Transverse colon (tissue), 4 donors: ENCODE measurements around the gene RDM1. TPM values are rescaled to one million over a fixed set of nuclear protein-coding genes. Genes with fewer than 3 reads are reported as not detected.

Source experiments
- DNase-seq: peaks from one replicate; pipeline ENCODE4 v3.0.0-alpha.2; 2019
- H3K27ac ChIP-seq, 4 donors: fragments of 200-600 bp; sonication (generic); 2 replicates each; pipeline ENCODE4 v1.5.1; 2016 to 2018; ENCODE audit warnings: inconsistent platforms in 4 of 4
- H3K27me3 ChIP-seq: fragments of 200-600 bp; sonication (generic); 2 replicates; pipeline ENCODE4 v1.5.1; 2017; ENCODE audit warnings: inconsistent platforms
- H3K36me3 ChIP-seq, 4 donors: fragments of 200-600 bp; sonication (generic); 2 replicates each; pipeline ENCODE4 v1.5.1; 2017 to 2019; ENCODE audit warnings: inconsistent platforms in 4 of 4
- H3K4me1 ChIP-seq, 4 donors: fragments of 200-600 bp; sonication (generic); 2 replicates each; pipeline ENCODE4 v1.5.1; 2017 to 2020; ENCODE audit warnings: inconsistent platforms in 4 of 4
- H3K4me3 ChIP-seq, 4 donors: fragments of 200-600 bp; sonication (generic); 1 replicate in 1 of 4; 2 replicates in 3 of 4; pipeline versions ENCODE4 v1.5.1 to v1.6.1; 2017 to 2019; ENCODE audit warnings: inconsistent platforms in 4 of 4
- H3K9me3 ChIP-seq, 2 donors: fragments of 200-600 bp; sonication (generic); 2 replicates each; pipeline ENCODE4 v1.5.1; 2017 to 2019; ENCODE audit warnings: inconsistent platforms in 2 of 2
- EP300 ChIP-seq: sonication (generic); formaldehyde crosslinking; IDR thresholded peaks from one replicate; pipeline ENCODE4 v1.6.1; 2017; ENCODE audit warnings: antibody characterized with exemption, low read depth
- POLR2A ChIP-seq: fragments of 450-650 bp; IDR thresholded peaks from one replicate; pipeline ENCODE4 v1.6.1; 2016; ENCODE audit warnings: antibody characterized with exemption, mild to moderate bottlenecking, moderate library complexity
- POLR2AphosphoS5 ChIP-seq, 3 donors: sonication (generic); formaldehyde crosslinking; IDR thresholded peaks; one replicate each; pipeline ENCODE4 v1.6.1; 2016; ENCODE audit warnings: antibody characterized with exemption in 3 of 3
- WGBS, 2 donors: methylation state at CpG; one replicate each; pipeline ENCODE4 v1.1.5; 2018; ENCODE audit warnings: low coverage in 1 of 2; 5-methylcytosine and 5-hydroxymethylcytosine counted together
- in situ Hi-C, 4 donors: fragments of 200-750 bp; cut with MboI; loops; one replicate each; pipeline versions ENCODE4 v1.15.0 to v1.15.1; 2017; ENCODE audit warnings: low sequenced_read_pairs in 3 of 4, low pct_ligation_motif_present in 1 of 4, low pct_unique_long_range_greater_than_20kb in 1 of 4
- intact Hi-C: fragments of 100-400 bp; cut with DNase I; formaldehyde crosslinking; loops from one replicate; pipeline ENCODE4 v1.15.1; 2023; ENCODE audit warnings: low total_unique reads
- total RNA-seq, 4 donors: library from RNA; depleted of rRNA; stranded (reverse); fragments of >200 nt; gene quantifications; one replicate each; pipeline ENCODE4 v1.1.0, GENCODE V29; 2016
- TF ChIP-seq, protein P1 (sequence below), 5 experiments: fragments of 200-600 bp in 3 of 5; fragments of 450-650 bp in 2 of 5; sonication (generic) in 3 of 5; IDR thresholded peaks; 1 replicate in 2 of 5; 2 replicates in 3 of 5; pipeline ENCODE4 v1.5.1; 2016 to 2017; ENCODE audit warnings: antibody characterized with exemption in 5 of 5, inconsistent platforms in 3 of 5, mild to moderate bottlenecking in 2 of 5, moderate library complexity in 1 of 5

Gene RDM1
- total RNA-seq, 4 donors from 2014 or later, result 39.2 TPM; not detected in 3

DNA sequence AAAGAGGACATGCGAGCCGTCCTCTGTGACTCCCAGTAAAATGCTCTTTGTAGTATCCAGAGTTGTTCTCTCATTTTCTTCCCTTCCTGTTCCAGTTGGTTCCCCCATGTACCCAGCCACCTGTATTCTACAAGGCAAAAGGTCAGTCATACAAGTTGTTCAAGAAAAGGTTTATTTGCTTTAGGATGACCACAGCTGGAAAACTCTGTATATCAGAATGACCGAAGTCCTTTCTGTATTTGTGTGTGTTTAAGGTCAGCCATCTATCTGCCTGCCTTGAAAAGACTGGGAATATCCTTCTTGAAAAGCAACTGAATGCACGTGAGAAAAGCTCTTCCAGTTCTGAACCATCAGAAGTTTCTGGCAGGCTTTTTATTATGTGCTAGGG lies 42.4 kb upstream of the RDM1 start:
- no peak for DNase-seq
- Histone ChIP-seq H3K36me3 (no peaks in the 10 kb centered on the region), H3K4me3 (no peak overlapping the region), H3K9me3 (no peaks in the 10 kb centered on the region), H3K4me1 (peaks cover 2 to 26% (median 18%) of the 10 kb centered on the region in 4 donors), H3K27me3 (no peaks in the 10 kb centered on the region), H3K27ac (peak overlapping the region in 3 of 4 donors; percentile 1 to 47 (median 29))
- WGBS, 2 donors, result 28 to 76% methylated on average over 2 to 4 of the region's 4 CpGs
- in situ Hi-C loops (loop anchor here in 3 of 4 donors (5.0 to 25.0 kb wide), 3 partner anchors 169 to 514 kb away; partner anchors contain the start of gene ZNHIT3 (in 2 of the 3)), intact Hi-C loops (loop anchor here (5.0 kb wide), 1 partner anchor 509 kb away; no protein-coding TSS in a partner anchor)
- TF ChIP-seq POLR2A, result no peak
- TF ChIP-seq, protein P1, sequence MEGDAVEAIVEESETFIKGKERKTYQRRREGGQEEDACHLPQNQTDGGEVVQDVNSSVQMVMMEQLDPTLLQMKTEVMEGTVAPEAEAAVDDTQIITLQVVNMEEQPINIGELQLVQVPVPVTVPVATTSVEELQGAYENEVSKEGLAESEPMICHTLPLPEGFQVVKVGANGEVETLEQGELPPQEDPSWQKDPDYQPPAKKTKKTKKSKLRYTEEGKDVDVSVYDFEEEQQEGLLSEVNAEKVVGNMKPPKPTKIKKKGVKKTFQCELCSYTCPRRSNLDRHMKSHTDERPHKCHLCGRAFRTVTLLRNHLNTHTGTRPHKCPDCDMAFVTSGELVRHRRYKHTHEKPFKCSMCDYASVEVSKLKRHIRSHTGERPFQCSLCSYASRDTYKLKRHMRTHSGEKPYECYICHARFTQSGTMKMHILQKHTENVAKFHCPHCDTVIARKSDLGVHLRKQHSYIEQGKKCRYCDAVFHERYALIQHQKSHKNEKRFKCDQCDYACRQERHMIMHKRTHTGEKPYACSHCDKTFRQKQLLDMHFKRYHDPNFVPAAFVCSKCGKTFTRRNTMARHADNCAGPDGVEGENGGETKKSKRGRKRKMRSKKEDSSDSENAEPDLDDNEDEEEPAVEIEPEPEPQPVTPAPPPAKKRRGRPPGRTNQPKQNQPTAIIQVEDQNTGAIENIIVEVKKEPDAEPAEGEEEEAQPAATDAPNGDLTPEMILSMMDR (IDR thresholded peaks at IDR 0.05), result no peak

DNA sequence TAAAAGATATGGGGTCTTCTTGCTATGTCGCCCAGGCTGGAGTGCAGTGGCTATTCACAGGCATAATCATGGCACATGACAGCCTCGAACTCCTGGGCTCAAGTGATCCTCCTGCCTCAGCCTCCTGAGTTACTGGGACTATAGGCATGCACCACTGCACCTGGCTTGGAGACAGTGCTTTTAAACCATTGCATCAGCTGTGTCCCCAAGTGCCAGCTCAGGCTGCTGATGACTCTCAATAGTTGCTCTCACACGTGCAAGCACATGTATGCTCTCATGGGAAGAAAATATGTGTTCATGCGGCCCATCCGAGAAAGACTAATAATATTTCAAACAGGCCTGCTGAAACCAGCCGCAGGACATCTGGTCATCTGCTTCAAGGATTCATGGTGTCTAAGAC lies 42.0 kb upstream of the RDM1 start:
- in situ Hi-C loops, result loop anchor here in 3 of 4 donors (5.0 to 25.0 kb wide), 3 partner anchors 170 to 515 kb away; partner anchors contain the start of gene ZNHIT3 (in 2 of the 3)
- 61% methylated on average over 6 of the region's 6 CpGs; no CpG with 5 or more reads in 1 of the 2 donors for WGBS, 2 donors

DNA sequence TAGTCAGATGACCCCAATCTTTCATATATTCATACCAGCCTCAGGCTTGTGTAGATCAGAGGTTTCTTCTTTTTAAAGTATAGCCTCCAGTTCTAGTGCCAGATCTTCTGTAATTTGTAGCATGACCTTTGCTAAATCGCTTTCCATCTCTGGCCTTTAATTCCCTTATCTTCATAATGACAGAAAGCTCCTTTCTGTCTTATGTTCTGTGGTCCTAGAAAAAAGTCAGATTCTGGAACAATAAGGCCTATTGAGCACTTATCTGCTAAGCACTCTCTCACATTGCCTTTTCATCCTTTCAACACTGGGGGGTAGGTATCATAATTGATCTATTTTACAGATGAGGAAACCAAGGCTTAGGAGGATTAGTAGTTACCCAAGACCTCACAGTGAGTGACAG lies 41.5 kb upstream of the RDM1 start:
- no peak overlapping the region for H3K27ac ChIP-seq
- H3K36me3 ChIP-seq, result no peaks in the 10 kb centered on the region
- WGBS, 2 donors, result 88% methylated on average over 1 of the region's 1 CpG; no CpG with 5 or more reads in 1 of the 2 donors
- TF ChIP-seq, protein P1 (IDR thresholded peaks at IDR 0.05), result no peak
- TF ChIP-seq POLR2A (no peak), EP300 (no peak), POLR2AphosphoS5 (IDR thresholded peaks at IDR 0.05) (no peak)
- no peak overlapping the region for H3K4me3 ChIP-seq
- intact Hi-C loops (loop anchor here (5.0 kb wide), 1 partner anchor 510 kb away; no protein-coding TSS in a partner anchor), in situ Hi-C loops (loop anchor here in 3 of 4 donors (5.0 to 25.0 kb wide), 3 partner anchors 170 to 515 kb away; partner anchors contain the start of gene ZNHIT3 (in 2 of the 3))
- DNase-seq, result no peak
- no peaks in the 10 kb centered on the region for H3K27me3 ChIP-seq
- H3K9me3 ChIP-seq, result no peaks in the 10 kb centered on the region
- H3K4me1 ChIP-seq, result peaks cover 2 to 26% (median 18%) of the 10 kb centered on the region in 4 donors

More for the DNA sequence above, 42.0 kb upstream of the RDM1 start:
- Histone ChIP-seq H3K27ac (peak overlapping the region in 1 of 4 donors; percentile 29), H3K4me1 (peaks cover 2 to 26% (median 18%) of the 10 kb centered on the region in 4 donors), H3K27me3 (no peaks in the 10 kb centered on the region), H3K4me3 (no peak overlapping the region), H3K36me3 (no peaks in the 10 kb centered on the region), H3K9me3 (no peaks in the 10 kb centered on the region)
- DNase-seq, result no peak
- intact Hi-C loops, result loop anchor here (5.0 kb wide), 1 partner anchor 510 kb away; no protein-coding TSS in a partner anchor
- TF ChIP-seq POLR2A, result no peak
- TF ChIP-seq, protein P1 (IDR thresholded peaks at IDR 0.05), result no peak
- no peak for TF ChIP-seq POLR2AphosphoS5 (IDR thresholded peaks at IDR 0.05)
- TF ChIP-seq EP300, result no peak

DNA sequence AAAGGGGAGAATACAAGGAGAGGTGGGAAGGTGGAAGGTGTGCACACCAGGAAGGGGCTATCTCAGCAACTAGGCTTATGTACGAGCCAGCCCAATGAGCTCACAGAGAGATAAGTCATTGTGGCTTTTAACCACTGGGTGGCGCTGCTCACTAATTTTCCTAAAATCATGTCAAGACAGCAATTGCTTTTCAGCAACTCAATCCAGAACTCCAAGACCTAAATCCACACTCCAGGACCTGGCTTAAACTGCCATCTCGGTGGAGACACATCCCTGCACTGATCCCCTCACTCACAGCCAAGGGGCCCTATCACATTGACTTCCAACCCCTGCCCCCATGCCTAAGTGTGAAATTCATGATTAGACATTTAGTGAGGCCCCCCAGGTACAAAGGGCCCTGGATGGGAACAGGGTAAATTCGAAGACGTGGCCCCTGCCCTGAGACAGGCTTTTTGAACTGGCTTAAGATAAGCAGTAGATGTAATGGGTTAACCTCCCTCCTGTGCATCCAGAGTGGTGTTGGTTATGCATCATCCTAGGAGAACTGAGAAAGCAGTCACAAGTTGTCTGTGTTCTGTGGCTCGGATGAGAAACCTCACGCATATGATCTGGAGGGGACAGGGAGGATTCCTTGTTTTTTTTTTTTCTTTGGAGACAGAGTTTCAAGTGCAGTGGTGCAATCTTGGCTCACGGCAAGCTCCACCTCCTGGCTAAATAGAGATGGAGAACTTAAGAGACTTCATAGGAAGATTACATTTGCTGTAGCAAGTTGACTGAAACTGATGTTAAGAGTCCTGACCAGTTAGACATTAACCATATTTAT lies 39.2 kb upstream of the RDM1 start:
- Histone ChIP-seq H3K36me3 (no peaks in the 10 kb centered on the region), H3K27ac (peak overlapping the region in 1 of 4 donors; percentile 44), H3K9me3 (no peaks in the 10 kb centered on the region), H3K27me3 (no peaks in the 10 kb centered on the region), H3K4me1 (peaks cover 0 to 22% (median 16%) of the 10 kb centered on the region in 4 donors), H3K4me3 (no peak overlapping the region)
- in situ Hi-C loops, result loop anchor here (5.0 to 25.0 kb wide), 4 partner anchors 173 to 518 kb away; partner anchors contain the start of gene ZNHIT3 (in 2 of the 4)
- 14 to 24% methylated on average over 3 to 8 of the region's 8 CpGs for whole genome bisulfite sequencing, 2 donors
- intact Hi-C loops, result loop anchor here (5.0 kb wide), 1 partner anchor 513 kb away; no protein-coding TSS in a partner anchor
- peak; percentile 87 for DNase-seq
- TF ChIP-seq, protein P1 (IDR thresholded peaks at IDR 0.05), result peak; percentile 71 to 90 (median 81)
- TF ChIP-seq EP300, result no peak
